ENCODE results near the gene MICAL2. TPM values are rescaled to one million over a fixed set of nuclear protein-coding genes. Genes with fewer than 3 reads are reported as not detected.

MICAL2 gene
- total RNA-seq, 1 donor from 2014 or later, result 4.4 TPM

GRCh38 chr11:12091956-12092558, 18.3 kb upstream of the MICAL2 start:
- Mint-ChIP-seq H3K27ac (ENCODE audit: unreplicated experiment) (no peak overlapping the region), H3K9me3 (ENCODE audit: unreplicated experiment) (no peaks in the 10 kb centered on the region), H3K4me1 (ENCODE audit: low read depth, unreplicated experiment) (peaks cover 2% of the 10 kb centered on the region), H3K4me3 (ENCODE audit: unreplicated experiment) (no peak overlapping the region), H3K27me3 (ENCODE audit: unreplicated experiment) (no peaks in the 10 kb centered on the region), H3K36me3 (ENCODE audit: unreplicated experiment) (no peaks in the 10 kb centered on the region)
- DNase-seq, result no peak
- TF ChIP-seq CTCF (IDR thresholded peaks at IDR 0.05; ENCODE audit: partially characterized antibody, unreplicated experiment), result no peak

GRCh38 chr11:12092714-12093113, 17.7 kb upstream of the MICAL2 start:
- Mint-ChIP-seq H3K36me3 (ENCODE audit: unreplicated experiment) (no peaks in the 10 kb centered on the region), H3K4me1 (ENCODE audit: low read depth, unreplicated experiment) (peaks cover 2% of the 10 kb centered on the region), H3K27me3 (ENCODE audit: unreplicated experiment) (no peaks in the 10 kb centered on the region), H3K27ac (ENCODE audit: unreplicated experiment) (no peak overlapping the region), H3K4me3 (ENCODE audit: unreplicated experiment) (no peak overlapping the region), H3K9me3 (ENCODE audit: unreplicated experiment) (no peaks in the 10 kb centered on the region)
- no peak for DNase-seq
- TF ChIP-seq CTCF (IDR thresholded peaks at IDR 0.05; ENCODE audit: partially characterized antibody, unreplicated experiment), result no peak

- peaks cover 3% of the 10 kb centered on the region for H3K27me3 Mint-ChIP-seq (ENCODE audit: unreplicated experiment)
- DNase-seq, result no peak
- no peaks in the 10 kb centered on the region for H3K4me1 Mint-ChIP-seq (ENCODE audit: low read depth, unreplicated experiment)
- TF ChIP-seq CTCF (IDR thresholded peaks at IDR 0.05; ENCODE audit: partially characterized antibody, unreplicated experiment), result no peak
- H3K36me3 Mint-ChIP-seq (ENCODE audit: unreplicated experiment), result no peaks in the 10 kb centered on the region
- H3K27ac Mint-ChIP-seq (ENCODE audit: unreplicated experiment), result no peak overlapping the region
- H3K4me3 Mint-ChIP-seq (ENCODE audit: unreplicated experiment), result no peak overlapping the region
- H3K9me3 Mint-ChIP-seq (ENCODE audit: unreplicated experiment), result no peaks in the 10 kb centered on the region
These were observed 15.3 kb upstream of the MICAL2 start for GRCh38 chr11:12094872-12095800.

- Mint-ChIP-seq H3K27ac (ENCODE audit: unreplicated experiment) (no peak overlapping the region), H3K4me3 (ENCODE audit: unreplicated experiment) (no peak overlapping the region), H3K36me3 (ENCODE audit: unreplicated experiment) (no peaks in the 10 kb centered on the region), H3K4me1 (ENCODE audit: low read depth, unreplicated experiment) (no peaks in the 10 kb centered on the region), H3K9me3 (ENCODE audit: unreplicated experiment) (no peaks in the 10 kb centered on the region), H3K27me3 (ENCODE audit: unreplicated experiment) (peaks cover 3% of the 10 kb centered on the region)
- no peak for TF ChIP-seq CTCF (IDR thresholded peaks at IDR 0.05; ENCODE audit: partially characterized antibody, unreplicated experiment)
- no peak for DNase-seq
These were observed 13.2 kb upstream of the MICAL2 start for GRCh38 chr11:12097219-12097618.

DNA sequence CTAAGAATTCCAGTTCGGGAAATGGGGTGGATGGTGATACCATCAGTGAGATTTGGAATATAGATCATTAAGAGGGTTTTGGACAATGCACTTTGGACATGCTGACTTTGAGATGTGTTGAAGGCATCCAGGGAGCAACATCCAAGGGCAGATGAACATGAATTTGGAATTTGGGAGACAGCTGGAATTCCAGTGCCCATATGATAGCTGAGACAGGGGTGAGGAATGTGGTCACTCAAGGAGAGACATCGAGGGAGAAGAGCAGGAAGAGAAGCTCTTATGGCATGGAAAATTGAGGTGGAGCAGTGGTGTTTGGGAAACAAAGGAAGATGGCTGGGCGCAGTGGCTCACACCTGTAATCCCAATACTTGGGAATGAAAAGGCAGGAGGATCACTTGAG, 11.8 kb upstream of the MICAL2 start:
- Mint-ChIP-seq H3K9me3 (ENCODE audit: unreplicated experiment) (no peaks in the 10 kb centered on the region), H3K27me3 (ENCODE audit: unreplicated experiment) (peaks cover 3% of the 10 kb centered on the region), H3K36me3 (ENCODE audit: unreplicated experiment) (no peaks in the 10 kb centered on the region), H3K4me1 (ENCODE audit: low read depth, unreplicated experiment) (no peaks in the 10 kb centered on the region), H3K27ac (ENCODE audit: unreplicated experiment) (no peak overlapping the region), H3K4me3 (ENCODE audit: unreplicated experiment) (no peak overlapping the region)
- no peak for TF ChIP-seq CTCF (IDR thresholded peaks at IDR 0.05; ENCODE audit: partially characterized antibody, unreplicated experiment)
- no peak for DNase-seq

Measured in glutamatergic neuron (in vitro differentiated cells).